ENCODE measurements around the gene CHRDL1. TPM values are rescaled to one million over a fixed set of nuclear protein-coding genes. Genes with fewer than 3 reads are reported as not detected.
"Not testable (repeated sequence)": the region's sequence is repeated elsewhere in the genome, so short reads cannot be mapped to it uniquely, and the experiment has no call there.

CHRDL1 gene
- polyA plus RNA-seq, 1 donor: 9.2 TPM

DNA sequence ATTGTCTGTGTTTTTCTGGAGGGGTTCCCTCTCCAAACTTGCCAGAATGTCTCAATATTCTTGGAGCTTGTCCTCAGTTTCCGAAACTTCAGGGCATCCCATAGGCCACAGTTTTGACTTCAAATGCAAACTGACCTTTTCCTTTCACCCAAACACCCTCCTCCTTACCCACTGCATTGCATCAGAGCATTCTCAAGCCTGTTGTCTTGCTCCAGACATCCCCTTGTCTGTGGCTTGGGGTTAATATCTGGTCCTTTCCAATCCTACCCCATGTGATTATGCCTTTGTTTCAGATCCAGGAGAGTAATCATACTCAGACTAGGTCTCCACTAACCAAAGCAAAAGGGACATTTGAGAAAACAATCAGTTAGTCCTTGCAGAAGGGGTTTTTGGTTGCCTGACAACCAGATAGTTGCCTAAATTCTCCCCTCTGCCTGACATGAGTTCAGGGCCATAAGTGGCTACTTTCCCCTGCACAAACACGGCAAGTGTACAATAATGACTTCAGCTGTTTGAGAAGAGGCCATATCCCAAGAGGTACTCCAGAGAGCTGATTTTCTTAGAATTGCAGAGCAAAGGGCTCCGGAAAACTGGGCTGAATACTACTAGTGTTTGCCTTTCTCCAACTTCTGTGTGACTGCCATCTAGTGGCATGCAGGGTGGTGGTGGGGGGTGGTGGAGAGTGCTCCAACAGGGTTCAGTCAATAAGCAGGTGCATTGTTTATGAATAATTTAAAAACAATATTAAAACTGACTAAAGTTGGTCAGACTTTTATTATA is 130.2 kb downstream of the CHRDL1 start:
- peak; percentile 31 for DNase-seq (ENCODE audit: low read depth)

DNA sequence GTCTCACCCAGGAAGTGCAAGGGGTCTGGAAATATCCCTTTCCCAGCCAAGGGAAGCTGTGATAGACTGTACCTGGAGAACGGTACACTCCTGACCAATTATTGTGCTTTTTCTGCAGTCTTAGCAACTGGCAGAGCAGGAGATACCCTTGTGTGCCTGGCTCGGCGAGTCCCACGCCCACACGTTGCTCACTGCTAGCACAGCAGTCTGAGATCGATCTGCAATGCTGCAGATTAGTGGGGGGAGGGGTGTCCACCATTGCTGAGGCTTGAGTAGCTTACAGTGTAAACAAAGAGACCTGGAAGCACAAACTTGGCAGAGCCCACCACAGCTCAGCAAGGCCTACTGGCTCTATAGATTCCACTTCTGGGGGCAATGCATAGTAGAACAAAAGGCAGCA is 138.5 kb downstream of the CHRDL1 start:
- no peak for DNase-seq (ENCODE audit: low read depth)

DNA sequence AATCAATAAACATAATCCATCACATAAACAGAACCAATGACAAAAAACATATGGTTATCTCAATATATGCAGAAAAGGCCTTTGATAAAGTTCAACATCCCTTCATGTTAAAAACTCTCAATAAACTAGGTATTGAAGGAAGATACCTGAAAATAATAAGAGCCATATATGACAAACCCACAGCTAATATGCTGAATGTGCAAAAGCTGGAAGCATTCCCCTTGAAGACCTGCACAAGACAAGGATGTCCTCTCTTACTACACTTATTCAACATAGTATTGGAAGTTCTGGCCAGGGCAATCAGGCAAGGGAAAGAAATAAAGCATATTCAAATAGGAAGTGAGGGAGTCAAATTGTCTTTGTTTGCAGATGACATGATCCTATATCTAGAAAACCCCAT is 141.3 kb downstream of the CHRDL1 start:
- DNase-seq (ENCODE audit: low read depth): not testable (repeated sequence)

DNA sequence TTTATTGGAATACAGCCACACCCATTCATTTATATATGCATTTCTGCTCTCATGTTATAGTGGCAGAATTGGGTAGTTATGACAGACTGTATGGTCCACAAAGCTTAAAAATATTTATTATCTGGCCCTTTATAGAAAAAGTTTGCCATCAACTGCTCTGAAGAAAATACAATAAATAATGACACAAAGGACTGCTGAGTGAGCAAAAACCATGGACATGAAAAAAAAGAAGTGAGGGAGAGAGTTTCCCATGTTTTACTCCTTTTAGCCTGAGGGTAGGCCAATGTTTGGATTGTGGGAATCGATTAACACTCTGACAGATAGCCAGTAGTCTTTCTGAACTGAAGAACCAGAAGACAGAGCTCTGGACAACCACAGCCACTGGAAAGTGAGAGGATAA is 149.2 kb downstream of the CHRDL1 start:
- DNase-seq (ENCODE audit: low read depth): no peak
